Activated CD4-positive, alpha-beta memory T cell treated with anti-CD3 and anti-CD28 coated beads, Interleukin-2, amount 10 ng/mL, durations not matched to agents 7 days and 5 days (primary cell): ENCODE results near the gene CST8. TPM values are rescaled to one million over a fixed set of nuclear protein-coding genes. Genes with fewer than 3 reads are reported as not detected.

ENCODE experiments used
- CTCF ChIA-PET: fragments of 350-600 bp; sonication (Branson Sonifier 250); formaldehyde crosslinking; loops from one replicate; lab custom pipeline; 2021; ENCODE audit warnings: antibody characterized with exemption, inconsistent platforms; lab: Charles Lee
- POLR2A ChIA-PET: fragments of 350-600 bp; sonication (Branson Sonifier 250); formaldehyde crosslinking; loops from one replicate; lab custom pipeline; 2021; ENCODE audit warnings: antibody characterized with exemption; lab: Charles Lee
- DNase-seq: peaks from one replicate; pipeline ENCODE4 v3.0.0-alpha.2; 2020
- H3K27ac Mint-ChIP-seq: one replicate; pipeline ENCODE4 v1.8.0; 2021; ENCODE audit warnings: mild to moderate bottlenecking, mixed read lengths
- H3K27me3 Mint-ChIP-seq: one replicate; pipeline ENCODE4 v1.8.0; 2021; ENCODE audit warnings: mixed read lengths
- H3K36me3 Mint-ChIP-seq: one replicate; pipeline ENCODE4 v1.8.0; 2021; ENCODE audit warnings: low read depth, mixed read lengths
- H3K4me1 Mint-ChIP-seq: one replicate; pipeline ENCODE4 v1.8.0; 2021; ENCODE audit warnings: mixed read lengths
- H3K4me3 Mint-ChIP-seq: one replicate; pipeline ENCODE4 v1.8.0; 2021; ENCODE audit warnings: mild to moderate bottlenecking, mixed read lengths
- H3K9me3 Mint-ChIP-seq: one replicate; pipeline ENCODE4 v1.8.0; 2021; ENCODE audit warnings: mixed read lengths
- total RNA-seq, 2 experiments: library from RNA; stranded (reverse); gene quantifications; one replicate each; pipeline ENCODE4 v1.2.3, GENCODE V29; 2021

Gene CST8
- total RNA-seq, 2 experiments from 2014 or later, result not detected

DNA sequence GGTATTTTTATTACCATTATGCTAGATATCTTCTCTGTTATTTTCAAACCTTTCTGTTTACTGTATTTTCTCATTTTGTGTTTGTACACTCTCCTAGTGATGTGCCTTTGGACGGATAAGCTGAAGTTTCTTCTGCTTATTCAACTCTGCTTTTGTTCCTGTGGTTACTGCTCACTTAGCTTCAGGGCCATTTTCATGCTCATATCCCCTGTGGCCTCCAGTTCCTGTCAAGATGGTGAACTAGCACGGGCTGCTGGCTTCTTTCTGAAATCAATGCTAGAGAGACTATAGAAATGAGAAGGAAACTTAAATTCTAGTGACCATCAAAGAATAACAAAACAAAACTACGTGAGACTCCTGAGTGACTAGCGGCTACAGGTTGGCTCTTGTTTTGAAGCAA, 6.8 kb upstream of the CST8 start:
- no peaks in the 10 kb centered on the region for H3K4me1 Mint-ChIP-seq
- ChIA-PET POLR2A (no interaction called here), CTCF (no interaction called here)
- DNase-seq, result no peak
- H3K36me3 Mint-ChIP-seq, result no peaks in the 10 kb centered on the region
- no peak overlapping the region for H3K4me3 Mint-ChIP-seq
- H3K27ac Mint-ChIP-seq, result no peak overlapping the region
- peaks cover 4% of the 10 kb centered on the region for H3K27me3 Mint-ChIP-seq
- H3K9me3 Mint-ChIP-seq, result no peaks in the 10 kb centered on the region

DNA sequence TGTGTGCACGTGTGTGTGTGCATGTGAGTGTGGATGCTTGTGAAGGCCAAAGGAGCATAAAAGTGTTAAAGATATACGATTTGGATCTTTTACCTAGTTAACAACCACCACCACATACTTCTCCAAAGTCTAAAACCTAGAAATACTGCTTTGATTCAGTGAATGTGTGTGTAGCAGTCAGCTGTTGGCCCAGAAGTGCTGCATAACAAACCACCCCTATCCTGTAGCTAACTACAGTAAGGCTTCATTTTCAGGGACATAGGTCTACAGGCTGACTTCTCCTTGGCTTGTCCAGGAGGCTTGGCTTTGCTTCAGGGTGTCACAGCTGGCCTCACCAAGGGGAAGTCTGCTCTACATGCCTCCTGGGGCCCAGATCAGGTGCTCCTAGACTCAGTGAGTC, 2.4 kb upstream of the CST8 start:
- no peak overlapping the region for H3K27ac Mint-ChIP-seq
- H3K4me1 Mint-ChIP-seq, result no peaks in the 10 kb centered on the region
- H3K4me3 Mint-ChIP-seq, result no peak overlapping the region
- CTCF ChIA-PET, result interaction anchor here (1.0 kb wide), 1 partner anchor 29 kb away, joined by 3 read pairs; no protein-coding TSS in a partner anchor
- POLR2A ChIA-PET, result no interaction called here
- H3K27me3 Mint-ChIP-seq, result peaks cover 2% of the 10 kb centered on the region
- no peak for DNase-seq
- no peaks in the 10 kb centered on the region for H3K9me3 Mint-ChIP-seq
- no peaks in the 10 kb centered on the region for H3K36me3 Mint-ChIP-seq

GRCh38 chr20:23488996-23489395, 1.9 kb upstream of the CST8 start:
- Mint-ChIP-seq H3K27me3 (peaks cover 2% of the 10 kb centered on the region), H3K9me3 (no peaks in the 10 kb centered on the region), H3K4me3 (no peak overlapping the region), H3K36me3 (no peaks in the 10 kb centered on the region), H3K4me1 (no peaks in the 10 kb centered on the region), H3K27ac (no peak overlapping the region)
- CTCF ChIA-PET, result interaction anchor here (1.0 kb wide), 1 partner anchor 30 kb away, joined by 3 read pairs; no protein-coding TSS in a partner anchor
- POLR2A ChIA-PET, result no interaction called here
- DNase-seq, result no peak

- H3K27ac Mint-ChIP-seq, result no peak overlapping the region
- POLR2A ChIA-PET, result no interaction called here
- no peak for DNase-seq
- H3K9me3 Mint-ChIP-seq, result peaks cover 2% of the 10 kb centered on the region
- H3K27me3 Mint-ChIP-seq, result peaks cover 2% of the 10 kb centered on the region
- H3K4me3 Mint-ChIP-seq, result no peak overlapping the region
- no peaks in the 10 kb centered on the region for H3K4me1 Mint-ChIP-seq
- CTCF ChIA-PET, result no interaction called here
- H3K36me3 Mint-ChIP-seq, result no peaks in the 10 kb centered on the region
These were observed 1.4 kb downstream of the CST8 start for GRCh38 chr20:23492292-23492691.

DNA sequence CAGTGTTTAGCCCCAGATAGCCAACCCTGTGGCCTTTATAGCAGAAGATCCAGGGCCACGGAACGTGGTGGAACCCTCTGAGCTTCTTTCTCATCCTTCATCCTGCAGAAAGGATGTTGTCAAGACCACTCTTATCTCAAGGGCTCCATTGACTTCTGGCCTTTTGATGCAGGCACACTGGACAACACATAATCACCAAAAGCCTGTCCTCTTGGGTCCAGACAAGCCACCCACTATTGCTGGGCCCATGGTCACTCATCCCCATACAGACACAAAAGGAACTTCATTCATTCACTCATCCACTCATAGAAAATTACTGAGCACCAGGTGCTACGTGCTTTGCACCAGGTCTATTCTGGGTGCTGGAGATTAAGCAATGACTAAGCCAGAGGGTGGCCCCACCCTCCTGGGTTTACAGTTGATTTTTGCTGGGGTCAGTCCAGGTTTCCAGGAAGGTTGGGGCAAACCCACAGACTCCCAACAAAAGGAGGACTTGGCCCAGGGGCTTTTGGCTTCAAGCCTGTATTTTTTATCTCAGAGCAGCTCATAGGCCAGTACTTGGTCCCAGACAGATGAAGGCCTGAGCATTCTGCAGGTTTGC, 2.4 kb downstream of the CST8 start:
- H3K27me3 Mint-ChIP-seq, result no peaks in the 10 kb centered on the region
- no peaks in the 10 kb centered on the region for H3K4me1 Mint-ChIP-seq
- peaks cover 2% of the 10 kb centered on the region for H3K9me3 Mint-ChIP-seq
- ChIA-PET POLR2A (no interaction called here), CTCF (no interaction called here)
- no peak overlapping the region for H3K4me3 Mint-ChIP-seq
- H3K36me3 Mint-ChIP-seq, result no peaks in the 10 kb centered on the region
- DNase-seq, result no peak
- no peak overlapping the region for H3K27ac Mint-ChIP-seq

GRCh38 chr20:23497536-23497935, 6.6 kb downstream of the CST8 start:
- peaks cover 2% of the 10 kb centered on the region for H3K9me3 Mint-ChIP-seq
- no peak overlapping the region for H3K27ac Mint-ChIP-seq
- POLR2A ChIA-PET, result no interaction called here
- DNase-seq, result no peak
- no peaks in the 10 kb centered on the region for H3K36me3 Mint-ChIP-seq
- no peaks in the 10 kb centered on the region for H3K27me3 Mint-ChIP-seq
- H3K4me3 Mint-ChIP-seq, result no peak overlapping the region
- H3K4me1 Mint-ChIP-seq, result no peaks in the 10 kb centered on the region
- CTCF ChIA-PET, result no interaction called here

DNA sequence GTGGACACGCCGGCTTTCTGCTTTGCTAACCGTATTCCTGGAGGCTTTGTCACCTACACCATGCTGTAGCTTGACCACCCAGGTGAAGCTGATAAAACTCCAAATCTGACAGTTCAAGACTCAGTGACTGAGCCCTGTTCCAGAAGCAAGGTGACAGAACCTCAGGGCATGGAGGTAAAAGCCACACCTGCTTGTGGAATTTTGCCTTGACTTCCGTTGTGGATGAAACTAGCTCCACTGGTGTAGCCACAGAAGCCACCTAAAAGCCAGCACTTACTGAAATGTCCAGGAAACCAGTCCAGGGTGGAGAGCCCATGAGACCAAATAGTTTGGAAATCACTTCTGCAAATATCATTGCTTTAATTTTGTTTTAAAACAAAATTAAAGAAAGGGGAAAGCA, 11.0 kb downstream of the CST8 start:
- CTCF ChIA-PET, result no interaction called here
- Mint-ChIP-seq H3K9me3 (peaks cover under 1% of the 10 kb centered on the region), H3K27ac (no peak overlapping the region), H3K4me1 (no peaks in the 10 kb centered on the region), H3K4me3 (no peak overlapping the region), H3K36me3 (no peaks in the 10 kb centered on the region), H3K27me3 (no peaks in the 10 kb centered on the region)
- no peak for DNase-seq
- POLR2A ChIA-PET, result no interaction called here

DNA sequence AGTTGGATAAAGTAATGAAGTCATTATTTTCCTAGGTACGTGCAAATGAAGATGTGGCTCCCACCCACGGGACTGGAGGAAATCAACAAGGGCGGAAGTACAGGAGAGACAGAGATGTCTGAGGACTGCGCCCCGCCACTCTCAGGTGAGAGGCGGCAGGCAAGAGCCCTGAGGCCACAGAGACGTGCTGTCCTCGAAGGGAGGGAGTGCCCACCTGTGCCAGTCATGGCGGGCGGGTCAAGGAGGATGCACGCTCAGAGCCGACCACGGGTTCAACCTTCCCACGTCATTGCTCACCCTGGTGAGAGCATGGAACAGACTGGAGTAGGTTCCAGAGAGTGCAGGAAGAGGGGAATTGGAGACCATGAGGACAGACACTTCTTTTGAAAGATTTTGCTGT, 12.7 kb downstream of the CST8 start:
- ChIA-PET CTCF (no interaction called here), POLR2A (no interaction called here)
- Mint-ChIP-seq H3K27me3 (no peaks in the 10 kb centered on the region), H3K9me3 (no peaks in the 10 kb centered on the region), H3K4me3 (no peak overlapping the region), H3K4me1 (no peaks in the 10 kb centered on the region), H3K36me3 (no peaks in the 10 kb centered on the region), H3K27ac (no peak overlapping the region)
- no peak for DNase-seq

- H3K36me3 Mint-ChIP-seq, result no peaks in the 10 kb centered on the region
- H3K27me3 Mint-ChIP-seq, result no peaks in the 10 kb centered on the region
- DNase-seq, result no peak
- ChIA-PET CTCF (no interaction called here), POLR2A (no interaction called here)
- H3K9me3 Mint-ChIP-seq, result no peaks in the 10 kb centered on the region
- H3K27ac Mint-ChIP-seq, result no peak overlapping the region
- no peaks in the 10 kb centered on the region for H3K4me1 Mint-ChIP-seq
- H3K4me3 Mint-ChIP-seq, result no peak overlapping the region
These were observed 16.4 kb downstream of the CST8 start for GRCh38 chr20:23507346-23507745.

DNA sequence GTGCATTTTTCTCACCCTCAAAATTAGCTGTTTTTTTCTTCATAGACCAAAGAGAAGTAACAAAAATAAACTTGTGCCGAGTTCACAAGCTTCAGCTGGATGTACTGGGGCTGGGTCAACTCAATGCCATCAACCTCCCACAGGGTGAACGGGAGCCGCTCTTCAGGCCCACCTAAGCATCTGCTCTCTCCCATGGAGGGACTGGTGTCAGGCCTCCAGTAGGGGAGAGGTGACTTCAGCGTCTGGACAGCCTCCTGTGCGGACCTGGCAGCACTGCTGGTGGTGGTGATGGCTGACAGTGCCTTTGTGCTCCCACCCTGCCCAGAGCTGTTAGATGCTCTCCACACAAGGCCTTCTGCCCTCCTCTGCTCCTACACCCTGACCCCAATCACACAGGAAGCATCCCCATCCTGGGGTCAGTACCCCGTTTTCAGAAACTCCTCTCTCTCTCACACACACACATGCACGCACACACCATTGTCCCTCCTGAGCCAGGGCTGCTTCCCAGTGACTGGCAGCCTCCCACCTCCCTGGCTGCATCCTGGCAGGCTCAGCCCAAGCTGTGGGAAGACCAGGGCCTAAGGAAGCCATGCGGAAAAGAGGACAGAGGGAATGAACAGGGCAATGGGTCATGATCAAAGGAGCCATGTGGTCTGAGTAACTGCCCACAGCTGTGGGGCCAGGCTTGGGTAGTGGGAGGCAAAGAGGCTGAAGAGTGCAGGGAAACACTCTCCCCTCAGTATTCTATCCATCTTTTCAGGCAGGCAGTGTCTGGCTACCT, 17.7 kb downstream of the CST8 start:
- CTCF ChIA-PET, result no interaction called here

DNA sequence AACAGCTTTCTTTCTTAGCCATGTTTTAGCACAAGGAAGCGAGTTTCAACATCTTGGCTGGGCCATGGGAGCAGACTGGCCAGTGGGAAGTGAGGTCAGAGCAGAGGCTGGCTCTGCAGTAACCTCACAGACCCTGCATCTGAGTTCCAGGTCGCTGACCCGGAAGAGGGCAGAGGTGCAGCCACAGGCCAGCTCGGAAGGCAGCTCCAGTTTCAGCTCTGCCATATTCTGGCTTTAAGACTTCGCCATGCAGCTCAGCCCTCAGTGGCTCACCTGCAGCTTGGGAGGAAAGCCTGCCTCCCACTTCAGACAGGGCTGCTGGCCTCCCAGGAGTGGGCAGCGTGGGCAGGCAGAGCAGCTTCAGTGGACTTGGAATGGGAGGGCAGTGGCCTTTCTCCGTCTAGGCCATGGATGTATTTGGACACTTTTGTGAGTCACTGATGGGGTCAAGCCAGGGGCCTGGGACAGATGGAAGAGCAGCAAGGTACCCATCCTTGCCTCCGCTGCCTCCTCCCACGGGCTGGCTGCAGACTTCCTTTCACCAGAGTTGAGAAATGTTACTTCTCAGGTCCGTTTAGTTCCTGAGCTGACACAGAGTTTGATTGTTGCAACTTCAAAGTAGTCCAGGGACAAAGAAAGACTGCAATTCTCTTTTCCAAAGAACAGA, 18.5 kb downstream of the CST8 start:
- H3K36me3 Mint-ChIP-seq, result no peaks in the 10 kb centered on the region
- H3K4me1 Mint-ChIP-seq, result no peaks in the 10 kb centered on the region
- no peaks in the 10 kb centered on the region for H3K9me3 Mint-ChIP-seq
- no peak overlapping the region for H3K27ac Mint-ChIP-seq
- POLR2A ChIA-PET, result no interaction called here
- no peak overlapping the region for H3K4me3 Mint-ChIP-seq
- DNase-seq, result no peak
- CTCF ChIA-PET, result no interaction called here
- H3K27me3 Mint-ChIP-seq, result no peaks in the 10 kb centered on the region

More for the DNA sequence above, 17.7 kb downstream of the CST8 start:
- no peaks in the 10 kb centered on the region for H3K4me1 Mint-ChIP-seq
- POLR2A ChIA-PET, result no interaction called here
- H3K4me3 Mint-ChIP-seq, result no peak overlapping the region
- no peaks in the 10 kb centered on the region for H3K36me3 Mint-ChIP-seq
- no peak overlapping the region for H3K27ac Mint-ChIP-seq
- DNase-seq, result no peak
- no peaks in the 10 kb centered on the region for H3K9me3 Mint-ChIP-seq
- H3K27me3 Mint-ChIP-seq, result no peaks in the 10 kb centered on the region

DNA sequence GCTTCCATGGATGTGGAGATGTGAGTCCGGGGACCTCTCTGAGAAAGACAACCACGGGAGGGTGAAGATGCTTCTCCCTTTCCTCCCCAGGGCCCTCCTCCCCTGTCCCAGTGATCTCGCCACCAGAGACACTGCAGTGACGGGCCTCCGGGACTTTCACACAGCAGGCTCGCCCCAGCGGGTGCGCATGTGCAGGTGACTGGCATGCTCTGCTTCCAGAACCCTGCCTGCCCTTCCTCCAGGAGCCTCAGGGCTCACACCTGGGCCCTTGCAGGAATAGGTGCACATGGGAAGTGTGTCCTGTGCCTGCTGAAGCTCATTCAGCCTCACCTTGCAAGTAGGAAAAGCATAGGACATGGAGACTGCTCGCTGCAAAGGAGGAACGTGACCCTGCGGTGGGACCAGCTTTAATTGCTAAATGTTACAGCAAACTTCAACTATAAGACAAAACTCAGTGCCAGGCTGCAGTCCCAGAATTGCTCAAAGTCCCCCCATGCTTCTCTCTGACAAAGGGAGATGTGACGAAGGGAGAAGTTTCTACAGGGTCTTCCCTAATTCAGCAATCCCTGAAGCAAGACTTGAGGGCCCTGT, 19.2 kb downstream of the CST8 start:
- no peak for DNase-seq
- Mint-ChIP-seq H3K27me3 (no peaks in the 10 kb centered on the region), H3K4me1 (no peaks in the 10 kb centered on the region), H3K27ac (no peak overlapping the region), H3K4me3 (no peak overlapping the region), H3K36me3 (no peaks in the 10 kb centered on the region), H3K9me3 (no peaks in the 10 kb centered on the region)
- POLR2A ChIA-PET, result no interaction called here
- CTCF ChIA-PET, result no interaction called here

DNA sequence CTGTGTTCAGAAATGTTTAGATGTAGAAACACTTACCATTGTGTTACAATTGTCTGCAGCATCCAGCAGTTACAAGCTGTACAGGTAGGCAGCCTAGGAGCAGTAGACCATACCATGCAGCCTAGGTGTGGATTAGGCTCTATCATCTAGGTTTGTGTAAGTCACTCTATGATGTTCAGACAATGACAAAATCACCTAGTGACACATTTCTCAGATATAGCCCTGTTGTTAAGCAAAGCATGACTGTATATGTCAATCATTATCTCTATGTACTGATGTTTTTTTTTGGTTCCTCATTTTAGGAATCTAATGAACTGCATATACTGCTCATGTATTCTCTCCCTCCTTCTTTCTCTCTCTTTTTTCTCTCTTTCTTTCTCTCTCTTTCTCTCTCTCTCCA, 22.2 kb downstream of the CST8 start:
- no peaks in the 10 kb centered on the region for H3K9me3 Mint-ChIP-seq
- ChIA-PET CTCF (no interaction called here), POLR2A (interaction anchor here (0.6 kb wide), 1 partner anchor 51 kb away, joined by 4 read pairs; no protein-coding TSS in a partner anchor)
- H3K27me3 Mint-ChIP-seq, result no peaks in the 10 kb centered on the region
- no peak overlapping the region for H3K27ac Mint-ChIP-seq
- no peaks in the 10 kb centered on the region for H3K4me1 Mint-ChIP-seq
- no peak for DNase-seq
- no peaks in the 10 kb centered on the region for H3K36me3 Mint-ChIP-seq
- H3K4me3 Mint-ChIP-seq, result no peak overlapping the region
